Femur (tissue), 1 donor: ENCODE data around the gene MTX1.
"Not testable (repeated sequence)": the region's sequence is repeated elsewhere in the genome, so short reads cannot be mapped to it uniquely, and the experiment has no call there.

Experiments used
- DNase-seq: peaks from one replicate; pipeline ENCODE4 v3.0.0-alpha.2; 2017

Gene MTX1

DNA sequence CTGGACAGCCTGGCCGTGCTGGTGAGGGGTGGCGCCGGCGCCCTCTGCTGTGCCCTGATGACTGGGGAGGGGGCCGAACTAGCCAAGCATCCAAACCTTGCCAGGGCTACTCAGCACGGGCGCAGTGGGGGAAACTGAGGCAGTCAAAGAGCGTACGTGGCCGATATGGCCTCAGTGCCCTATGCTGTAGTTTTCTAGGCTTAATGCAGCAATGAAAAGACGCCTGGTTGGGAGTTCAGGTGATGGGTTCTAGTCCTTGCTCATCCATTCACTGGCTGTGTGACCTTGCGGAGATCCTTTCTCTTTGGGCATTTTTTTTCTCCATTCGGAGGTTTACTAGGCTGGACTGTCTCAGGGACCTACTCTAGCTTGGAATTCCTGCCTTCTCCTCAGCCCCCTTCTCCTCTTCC is 822 bp downstream of the MTX1 start:
- DNase-seq, result no peak

DNA sequence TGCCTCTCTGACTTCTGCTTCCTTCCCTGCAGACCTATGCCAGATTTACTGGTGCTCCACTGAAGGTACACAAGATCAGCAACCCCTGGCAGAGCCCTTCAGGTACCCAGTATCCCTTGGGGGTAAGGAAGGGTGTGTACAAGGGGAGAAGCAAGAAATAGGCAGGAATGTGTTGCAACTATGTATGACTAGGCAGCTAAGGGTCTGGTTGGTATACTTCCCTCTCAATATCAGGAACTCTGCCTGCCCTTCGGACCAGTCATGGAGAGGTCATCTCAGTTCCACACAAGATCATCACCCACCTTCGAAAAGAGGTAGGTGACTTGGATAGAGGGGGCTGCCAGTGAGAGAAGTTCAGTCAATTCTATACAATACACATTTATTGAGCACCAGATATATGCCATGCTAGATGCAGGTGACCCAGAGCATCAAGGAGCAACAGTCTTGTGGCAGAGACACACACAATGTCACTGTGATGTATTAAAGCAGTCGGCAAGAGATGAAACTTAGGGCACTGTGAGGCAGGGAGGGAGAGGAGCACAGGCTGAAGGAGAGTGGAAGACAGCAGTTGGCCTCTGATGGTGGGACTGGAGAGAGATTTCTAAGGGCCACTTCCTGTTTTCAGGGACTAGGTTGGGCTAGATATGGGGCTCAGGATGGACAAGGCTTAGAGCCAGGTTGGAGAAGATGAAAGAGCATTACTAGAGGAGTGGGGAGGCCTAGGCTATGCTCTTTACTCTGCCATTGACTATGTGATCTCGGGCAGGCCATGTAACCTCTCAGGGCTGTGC is 2.0 kb downstream of the MTX1 start:
- DNase-seq, result no peak

DNA sequence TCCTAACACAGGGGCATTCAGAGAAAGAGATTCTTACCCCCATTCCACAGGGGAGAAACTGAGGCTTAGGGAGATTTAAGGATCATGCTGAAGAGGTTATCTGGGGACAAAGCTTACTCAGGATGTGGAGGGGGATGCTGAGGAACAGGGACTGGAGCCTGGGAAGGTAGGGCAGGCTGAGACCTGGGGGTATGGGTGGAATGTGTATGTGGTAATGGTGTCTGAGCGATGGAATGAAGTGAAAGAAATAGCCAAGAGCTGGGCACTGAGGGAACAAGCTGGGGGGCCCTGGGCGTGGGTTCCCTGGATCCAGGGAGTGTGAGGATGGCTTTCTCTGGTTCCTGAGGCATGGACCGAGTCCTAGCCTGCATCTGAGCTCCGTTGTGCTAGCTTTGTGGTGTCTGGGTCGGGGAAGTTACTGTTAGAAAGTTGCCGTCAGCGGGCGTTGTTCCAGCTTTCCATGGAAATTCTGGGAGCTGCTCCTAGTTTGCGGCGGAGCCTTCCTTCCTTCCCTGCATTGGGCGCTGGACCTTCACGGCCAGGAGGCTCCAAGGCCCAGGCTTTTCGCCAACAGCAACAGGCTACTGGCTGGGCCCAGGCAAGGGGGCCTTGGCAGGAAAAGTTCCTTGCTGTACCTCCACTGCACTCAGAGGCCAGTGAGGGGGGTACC is 3.0 kb downstream of the MTX1 start:
- peak; percentile 94 for DNase-seq

DNA sequence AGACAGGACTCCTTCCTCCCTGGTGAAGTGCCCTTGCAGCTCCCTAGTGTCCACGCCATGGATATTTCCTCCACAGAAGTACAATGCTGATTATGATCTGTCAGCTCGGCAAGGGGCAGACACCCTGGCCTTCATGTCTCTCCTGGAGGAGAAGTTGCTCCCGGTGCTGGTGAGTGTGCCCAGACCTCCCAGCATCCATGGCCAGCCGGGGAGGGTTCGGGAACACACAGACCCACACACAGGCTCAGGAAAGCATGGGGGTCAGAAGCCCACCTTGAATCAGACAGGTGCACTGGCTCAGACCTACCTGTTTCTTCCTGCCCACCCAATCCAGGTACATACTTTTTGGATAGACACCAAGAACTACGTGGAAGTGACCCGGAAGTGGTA is 3.6 kb downstream of the MTX1 start:
- DNase-seq, result not testable (repeated sequence)

DNA sequence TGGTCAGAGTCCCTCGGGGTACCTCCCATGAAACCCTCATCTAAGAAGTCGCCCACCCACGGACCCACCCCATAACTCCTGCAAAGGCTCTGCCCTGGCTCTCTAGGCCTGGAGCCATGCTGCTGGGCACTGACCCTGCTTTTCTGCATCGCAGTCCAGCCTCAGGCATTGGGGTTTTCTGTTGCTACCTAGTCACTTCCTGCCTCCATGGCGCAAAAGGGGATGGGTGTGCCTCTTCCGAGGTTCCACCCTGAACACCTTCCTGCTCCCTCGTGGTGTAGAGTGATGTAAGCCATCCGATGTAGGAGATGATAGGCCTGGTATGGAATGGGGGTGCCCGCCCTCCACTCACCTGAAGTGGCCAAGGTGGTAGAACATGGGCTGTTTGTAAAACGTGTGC is 6.2 kb downstream of the MTX1 start:
- DNase-seq, result not testable (repeated sequence)

DNA sequence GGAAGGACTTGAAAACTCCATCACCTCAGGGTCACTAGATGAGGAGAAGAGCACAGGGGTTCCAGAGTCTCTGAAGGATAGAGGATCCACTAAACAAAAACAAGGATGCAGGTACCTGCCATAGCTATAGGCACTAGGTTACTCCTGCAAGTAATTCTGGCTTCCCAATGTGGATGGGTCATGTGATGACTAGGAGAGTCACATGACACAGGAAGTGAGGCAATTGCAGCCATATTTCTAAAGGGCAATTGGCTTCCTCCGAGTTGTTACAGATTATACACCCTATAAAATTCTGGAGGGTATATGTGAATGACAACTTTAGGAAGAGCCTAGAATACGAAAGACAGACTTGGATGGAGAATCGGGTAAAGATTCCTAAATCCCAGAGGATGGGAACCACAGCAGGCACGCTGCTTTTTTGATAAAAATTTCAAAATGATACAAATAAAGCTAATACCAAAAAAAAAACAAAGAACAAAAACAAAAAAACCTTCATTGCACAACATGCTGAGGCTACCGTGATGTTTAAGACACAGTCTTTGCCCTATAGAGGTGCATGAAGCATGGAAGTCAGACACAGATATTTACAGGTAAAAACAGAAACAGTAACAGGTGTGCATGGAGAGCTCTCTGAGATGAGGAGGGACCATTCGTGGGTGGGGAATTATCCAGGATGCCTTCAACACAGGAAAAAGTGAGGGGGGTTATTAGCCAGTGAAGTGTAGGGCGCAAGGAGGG is 10.5 kb downstream of the MTX1 start:
- no peak for DNase-seq

DNA sequence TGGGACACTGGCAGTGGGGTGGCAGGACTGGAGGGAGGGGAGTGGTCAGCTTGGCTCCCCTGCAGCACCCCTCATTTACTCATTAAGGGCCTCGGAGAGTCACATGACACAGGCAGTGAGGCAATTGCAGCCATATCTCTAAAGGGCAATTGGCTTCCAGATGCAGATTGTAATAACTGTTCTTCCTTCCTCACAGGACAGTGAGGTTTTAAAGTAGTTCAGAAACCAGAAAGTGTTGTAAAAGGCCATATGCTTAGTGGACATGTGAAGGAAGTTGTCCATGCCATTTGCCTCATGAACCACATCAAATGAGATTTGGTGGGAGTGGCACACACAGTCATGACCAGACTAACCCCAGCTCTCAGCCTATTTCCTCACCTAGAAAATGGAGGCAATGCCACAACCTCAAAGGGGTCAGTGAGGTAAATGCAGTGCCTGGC is 11.1 kb downstream of the MTX1 start:
- DNase-seq, result no peak

DNA sequence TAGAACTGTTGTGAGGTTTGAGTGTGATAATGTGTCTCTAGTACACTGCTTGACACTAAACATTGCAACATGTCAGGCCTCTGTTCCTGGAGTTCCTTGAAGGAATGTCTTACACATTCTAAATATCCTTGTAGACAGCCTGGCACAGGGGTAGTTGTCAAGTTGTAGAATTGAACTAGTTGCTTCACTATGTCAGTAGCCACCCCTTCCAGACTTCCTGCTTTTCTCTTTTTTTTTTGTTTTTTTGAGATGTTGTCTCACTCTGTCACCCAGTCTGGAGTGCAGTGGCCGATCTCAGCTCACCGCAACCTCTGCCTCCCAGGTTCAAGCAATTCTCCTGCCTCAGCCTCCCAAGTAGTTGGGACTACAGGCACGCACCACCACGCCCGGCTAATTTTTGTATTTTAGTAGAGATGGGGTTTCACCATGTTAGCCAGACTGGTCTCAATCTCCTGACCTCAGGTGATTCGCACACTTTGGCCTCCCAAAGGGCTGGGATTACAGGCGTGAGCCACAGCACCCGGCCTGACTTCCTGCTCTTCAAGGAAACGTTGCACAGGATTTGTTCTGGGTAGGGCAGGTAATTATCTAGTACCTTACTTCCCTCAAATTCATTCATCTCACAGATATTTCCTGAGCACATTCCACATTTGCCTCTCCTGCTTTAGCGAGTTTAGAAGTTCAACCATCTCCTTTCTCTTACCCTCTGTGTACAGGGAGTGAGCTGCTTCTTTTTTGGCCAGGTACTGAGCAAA is 11.9 kb downstream of the MTX1 start:
- DNase-seq, result not testable (repeated sequence)

DNA sequence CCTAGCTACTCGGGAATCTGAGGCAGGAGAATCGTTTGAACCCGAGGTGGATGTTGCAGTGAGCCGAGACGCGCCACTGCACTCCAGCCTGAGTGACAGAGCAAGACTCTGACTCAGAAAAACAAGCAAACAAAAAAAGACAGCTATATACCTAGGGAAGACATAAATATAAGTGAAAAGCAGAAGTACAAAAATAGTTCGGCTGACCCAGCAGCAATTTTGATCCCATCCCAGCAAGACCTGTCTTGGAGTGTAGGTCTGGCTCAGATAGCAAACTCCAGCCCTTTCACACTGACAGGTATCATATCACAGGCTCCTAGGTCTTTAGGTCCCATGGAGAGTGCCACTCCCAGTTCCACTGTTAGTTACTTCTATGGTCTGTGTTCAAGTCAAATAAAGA is 14.6 kb downstream of the MTX1 start:
- DNase-seq, result no peak

DNA sequence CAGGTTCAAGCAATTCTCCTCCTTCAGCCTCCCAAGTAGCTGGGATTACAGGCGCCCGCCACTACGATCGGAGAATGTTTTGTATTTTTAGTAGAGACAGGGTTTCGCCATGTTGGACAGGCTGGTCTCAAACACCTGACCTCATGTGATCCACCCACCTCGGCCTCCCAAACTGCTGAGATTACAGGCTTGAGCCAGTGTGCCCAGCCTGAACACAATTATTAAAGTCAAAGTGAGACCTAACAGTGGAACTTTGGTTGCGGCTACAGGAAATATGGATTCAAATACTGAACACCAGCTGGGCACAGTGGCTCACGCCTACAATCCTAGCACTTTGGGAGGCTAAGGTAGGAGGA is 16.9 kb downstream of the MTX1 start:
- not testable (repeated sequence) for DNase-seq

DNA sequence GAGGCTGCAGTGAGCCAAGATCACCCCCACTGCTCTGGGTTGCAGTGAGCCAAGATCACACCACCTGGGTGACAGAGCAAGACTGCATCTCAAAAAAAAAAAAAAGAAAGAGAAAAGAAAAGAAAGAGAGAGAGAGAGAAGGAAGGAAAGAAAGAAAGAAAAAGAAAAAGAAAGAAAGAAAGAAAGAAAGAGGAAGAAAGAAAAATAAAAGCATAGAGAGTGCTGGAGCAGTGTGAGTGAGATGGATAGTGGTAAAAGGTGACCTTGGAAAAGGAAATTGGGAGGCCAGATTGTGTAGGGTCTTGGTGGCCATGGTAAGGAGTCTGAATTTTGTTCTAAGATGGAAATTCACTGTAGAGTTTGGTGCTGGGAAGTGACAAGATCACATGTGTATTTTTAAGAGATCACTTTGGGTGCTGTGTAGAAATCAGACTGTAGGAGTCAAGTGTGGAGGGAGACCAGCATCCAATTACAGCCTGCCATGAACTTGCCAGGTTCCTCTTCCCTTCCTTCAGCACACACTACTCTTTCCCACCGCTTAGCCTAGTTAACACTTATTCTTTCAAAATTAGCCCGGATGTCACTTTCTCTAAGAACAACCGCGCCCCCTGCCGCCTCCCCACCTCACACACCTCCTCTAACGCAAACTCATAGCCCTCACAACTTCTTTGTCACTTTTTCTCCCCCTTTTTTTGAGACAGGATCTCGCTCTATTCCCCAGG is 17.9 kb downstream of the MTX1 start:
- peak; percentile 86 for DNase-seq

DNA sequence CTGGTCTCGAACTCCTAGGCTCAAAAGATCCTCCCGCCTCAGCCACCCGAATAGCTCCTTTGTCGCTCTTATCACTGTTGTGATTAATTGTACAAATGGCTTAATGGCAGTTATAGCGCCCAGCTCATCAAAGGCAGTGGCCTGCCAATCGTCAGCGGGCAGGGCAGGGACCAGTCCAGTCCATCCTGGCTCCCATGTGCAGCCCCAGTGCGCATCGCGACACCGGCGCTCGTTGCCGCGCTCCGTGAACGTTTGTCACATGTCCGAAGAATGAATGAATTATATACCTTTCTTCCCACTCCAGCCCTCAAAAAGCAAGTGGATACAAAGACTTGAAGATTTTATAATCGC is 18.4 kb downstream of the MTX1 start:
- no peak for DNase-seq

DNA sequence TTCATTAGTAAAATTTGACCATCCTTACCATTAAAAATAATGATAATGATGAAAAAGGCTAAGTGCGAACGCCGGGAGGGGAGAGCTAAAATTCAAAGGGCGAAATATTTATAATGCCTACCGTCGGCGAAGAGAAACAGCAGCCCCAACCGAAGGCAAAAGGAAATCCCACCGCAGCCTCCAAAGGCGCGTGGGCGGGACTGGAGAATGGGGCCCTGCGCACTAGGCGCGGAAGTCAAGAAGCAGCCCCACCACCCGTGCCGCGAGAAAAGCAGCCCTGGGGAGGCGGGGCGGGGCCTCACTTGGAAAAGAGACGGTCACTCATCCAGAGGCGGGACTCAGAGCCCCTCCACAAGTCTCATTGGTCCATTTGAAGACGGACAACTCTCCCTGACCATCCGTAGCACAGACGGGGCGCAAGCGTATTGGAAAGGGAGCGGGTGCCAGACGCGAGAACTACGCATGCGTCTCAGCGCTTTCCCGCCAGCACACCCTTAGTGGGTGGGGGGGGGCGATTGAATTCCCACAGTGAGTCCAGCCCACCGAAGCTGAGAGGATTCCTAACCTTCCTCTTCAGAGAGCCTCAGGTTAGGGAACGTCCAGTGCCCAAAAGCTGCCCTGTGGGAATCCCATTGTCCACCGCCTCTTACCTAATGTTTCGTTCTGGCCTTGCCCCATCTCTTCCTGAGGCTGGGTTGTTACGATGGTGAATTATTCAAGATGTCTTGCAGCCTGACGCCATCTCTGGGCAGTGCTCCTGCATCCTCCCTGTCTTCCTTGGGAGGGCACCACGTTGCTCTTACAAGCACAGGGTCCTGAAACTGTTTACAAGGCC is 19.0 kb downstream of the MTX1 start:
- DNase-seq, result peak; percentile 100

DNA sequence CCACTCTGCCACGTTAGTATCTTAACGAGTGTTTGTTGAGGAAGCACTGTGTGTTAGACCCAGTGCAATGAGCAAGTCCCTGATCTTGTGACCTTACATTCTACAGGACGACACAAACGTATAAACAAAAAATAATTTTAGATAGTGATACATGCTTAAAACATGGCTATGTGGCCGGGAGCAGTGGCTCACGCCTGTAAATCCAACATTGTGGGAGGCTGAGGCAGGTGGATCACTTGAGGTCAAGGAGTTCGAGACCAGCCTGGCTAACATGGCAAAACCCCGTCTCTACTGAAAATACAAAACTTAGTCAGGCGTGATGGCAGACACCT is 19.6 kb downstream of the MTX1 start:
- no peak for DNase-seq

DNA sequence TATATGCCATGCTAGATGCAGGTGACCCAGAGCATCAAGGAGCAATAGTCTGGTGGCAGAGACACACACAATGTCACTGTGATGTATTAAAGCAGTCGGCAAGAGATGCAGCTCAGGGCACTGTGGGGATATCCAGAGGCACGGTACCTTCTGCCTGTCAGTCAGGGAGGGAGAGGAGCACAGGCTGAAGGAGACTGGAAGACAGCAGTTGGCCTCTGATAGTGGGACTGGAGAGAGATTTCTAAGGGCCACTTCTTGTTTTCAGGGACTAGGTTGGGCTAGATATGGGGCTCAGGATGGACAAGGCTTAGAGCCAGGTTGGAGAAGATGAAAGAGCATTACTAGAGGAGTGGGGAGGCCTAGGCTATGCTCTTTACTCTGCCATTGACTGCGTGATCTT is 22.8 kb downstream of the MTX1 start:
- not testable (repeated sequence) for DNase-seq

DNA sequence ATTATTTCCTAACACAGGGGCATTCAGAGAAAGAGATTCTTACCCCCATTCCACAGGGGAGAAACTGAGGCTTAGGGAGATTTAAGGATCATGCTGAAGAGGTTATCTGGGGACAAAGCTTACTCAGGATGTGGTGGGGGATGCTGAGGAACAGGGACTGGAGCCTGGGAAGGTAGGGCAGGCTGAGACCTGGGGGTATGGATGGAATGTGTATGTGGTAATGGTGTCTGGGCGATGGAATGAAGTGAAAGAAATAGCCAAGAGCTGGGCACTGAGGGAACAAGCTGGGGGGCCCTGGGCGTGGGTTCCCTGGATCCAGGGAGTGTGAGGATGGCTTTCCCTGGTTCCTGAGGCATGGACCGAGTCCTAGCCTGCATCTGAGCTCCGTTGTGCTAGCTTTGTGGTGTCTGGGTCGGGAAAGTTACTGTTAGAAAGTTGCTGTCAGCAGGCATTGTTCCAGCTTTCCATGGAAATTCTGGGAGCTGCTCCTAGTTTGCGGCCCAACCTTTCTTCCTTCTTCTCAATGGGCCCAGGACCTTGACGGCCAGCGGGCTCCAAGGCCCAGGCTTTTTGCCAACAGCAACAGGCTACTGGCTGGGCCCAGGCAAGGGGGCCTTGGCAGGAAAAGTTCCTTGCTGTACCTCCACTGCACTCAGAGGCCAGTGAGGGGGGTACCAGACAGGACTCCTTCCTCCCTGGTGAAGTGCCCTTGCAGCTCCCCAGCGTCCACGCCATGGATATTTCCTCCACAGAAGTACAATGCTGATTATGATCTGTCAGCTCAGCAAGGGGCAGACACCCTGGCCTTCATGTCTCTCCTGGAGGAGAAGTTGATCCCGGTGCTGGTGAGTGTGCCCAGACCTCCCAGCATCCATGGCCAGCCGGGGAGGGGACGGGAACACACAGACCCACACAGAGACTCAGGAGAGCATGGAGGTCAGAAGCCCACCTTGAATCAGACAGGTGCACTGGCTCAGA is 23.8 kb downstream of the MTX1 start:
- peak; percentile 94 for DNase-seq

DNA sequence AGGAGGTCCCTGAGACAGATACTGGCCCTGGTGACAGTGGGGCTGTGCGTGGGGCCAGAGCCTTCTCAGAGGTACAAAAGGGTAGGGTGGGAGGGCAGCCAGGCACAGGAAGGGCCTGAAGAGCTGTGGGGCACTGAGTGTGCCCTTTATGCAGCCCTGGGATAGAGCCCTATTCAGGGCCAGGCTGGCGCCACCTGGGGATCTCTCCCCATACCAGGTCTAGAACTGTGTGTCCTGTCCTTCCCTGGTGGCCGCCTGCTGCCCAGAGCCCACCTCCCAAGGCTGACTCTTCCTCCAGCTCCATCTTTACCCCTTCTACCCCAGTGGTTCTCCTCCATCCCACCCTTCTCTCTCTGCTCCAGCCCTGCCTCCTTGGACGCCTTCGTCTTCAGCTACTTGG is 25.0 kb downstream of the MTX1 start:
- not testable (repeated sequence) for DNase-seq

DNA sequence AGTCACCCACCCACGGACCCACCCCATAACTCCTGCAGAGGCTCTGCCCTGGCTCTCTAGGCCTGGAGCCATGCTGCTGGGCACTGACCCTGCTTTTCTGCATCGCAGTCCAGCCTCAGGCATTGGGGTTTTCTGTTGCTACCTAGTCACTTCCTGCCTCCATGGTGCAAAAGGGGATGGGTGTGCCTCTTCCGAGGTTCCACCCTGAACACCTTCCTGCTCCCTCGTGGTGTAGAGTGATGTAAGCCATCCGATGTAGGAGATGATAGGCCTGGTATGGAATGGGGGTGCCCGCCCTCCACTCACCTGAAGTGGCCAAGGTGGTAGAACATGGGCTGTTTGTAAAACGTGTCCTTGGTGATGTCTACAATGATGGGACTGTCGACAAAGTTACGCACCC is 26.9 kb downstream of the MTX1 start:
- not testable (repeated sequence) for DNase-seq

DNA sequence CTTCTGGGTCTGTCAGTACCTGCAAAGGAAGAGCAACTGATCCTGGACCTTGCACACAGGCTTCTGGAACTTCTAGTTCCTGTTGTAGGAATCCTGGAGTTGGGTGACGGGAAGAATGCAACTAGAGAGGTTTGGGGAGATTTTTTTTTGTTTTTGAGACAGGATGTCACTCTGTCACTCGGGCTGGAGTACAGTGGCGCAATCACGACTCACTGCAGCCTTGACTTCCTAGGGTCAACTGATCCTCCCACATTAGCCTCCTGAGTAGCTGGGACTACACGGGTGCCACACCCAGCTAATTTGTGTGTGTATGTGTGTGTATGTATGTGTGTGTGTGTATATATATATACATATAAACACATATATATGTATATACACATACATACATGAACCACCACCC is 28.0 kb downstream of the MTX1 start:
- no peak for DNase-seq

DNA sequence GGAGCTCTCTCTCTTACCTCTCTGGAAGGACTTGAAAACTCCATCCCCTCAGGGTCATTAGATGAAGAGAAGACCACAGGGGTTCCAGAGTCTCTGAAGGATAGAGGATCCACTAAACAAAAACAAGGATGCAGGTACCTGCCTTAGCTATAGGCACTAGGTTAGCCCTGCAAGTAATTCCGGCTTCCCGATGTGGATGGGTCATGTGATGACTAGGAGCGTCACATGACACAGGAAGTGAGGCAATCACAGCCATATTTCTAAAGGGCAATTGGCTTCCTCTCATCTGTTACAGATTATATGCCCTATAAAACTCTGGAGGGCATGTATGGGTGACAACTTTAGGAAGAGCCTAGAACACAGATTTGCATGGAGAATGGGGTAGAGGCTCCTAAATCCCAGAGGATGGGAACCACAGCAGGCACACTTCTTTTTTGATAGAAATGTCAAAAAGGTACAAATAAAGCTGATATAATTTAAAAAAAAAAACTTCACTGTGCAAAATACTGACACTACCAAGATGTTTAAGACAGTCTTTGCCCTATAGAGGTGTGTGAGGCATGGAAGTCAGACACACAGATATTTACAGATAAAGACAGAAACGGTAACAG is 32.7 kb downstream of the MTX1 start:
- peak; percentile 86 for DNase-seq
